Lung (tissue), 12 donors: ENCODE measurements around the gene SLC35E1. TPM values are rescaled to one million over a fixed set of nuclear protein-coding genes. Genes with fewer than 3 reads are reported as not detected.

Experiments used
- ATAC-seq: fragments of 200-7000 bp; cut with Tn5 transposase; one replicate; pipeline ENCODE4 v1.9.1; 2020; ENCODE audit warnings: moderate number of reproducible peaks; ENCODE audit not compliant: insufficient read depth, low FRiP score
- DNase-seq, 3 donors: peaks; one replicate each; pipeline ENCODE4 v3.0.0-alpha.2; 2013 to 2017
- H3K27ac ChIP-seq, 2 donors: one replicate each; pipeline ENCODE4 v1.5.1; 2013; ENCODE audit warnings: mild to moderate bottlenecking in 2 of 2, moderate library complexity in 2 of 2, control low read depth in 1 of 2, inconsistent platforms in 1 of 2, low read depth in 1 of 2, low read length in 1 of 2
- H3K27me3 ChIP-seq, 3 donors: one replicate each; pipeline ENCODE4 v1.5.1; 2013; ENCODE audit warnings: low read length in 2 of 3; ENCODE audit not compliant: control insufficient read depth in 3 of 3, insufficient read depth in 3 of 3
- H3K36me3 ChIP-seq, 4 donors: one replicate each; pipeline ENCODE4 v1.5.1; 2013; ENCODE audit warnings: low read length in 4 of 4, mild to moderate bottlenecking in 1 of 4, moderate library complexity in 1 of 4; ENCODE audit not compliant: control insufficient read depth in 4 of 4, insufficient read depth in 4 of 4
- H3K4me1 ChIP-seq, 5 donors: one replicate each; pipeline ENCODE4 v1.5.1; 2013; ENCODE audit warnings: low read length in 5 of 5, mild to moderate bottlenecking in 2 of 5, moderate library complexity in 1 of 5; ENCODE audit not compliant: control insufficient read depth in 5 of 5, insufficient read depth in 5 of 5
- H3K4me3 ChIP-seq: one replicate; pipeline ENCODE4 v1.5.1; 2013; ENCODE audit warnings: mild to moderate bottlenecking, control low read depth, moderate library complexity
- H3K9ac ChIP-seq, 2 donors: one replicate each; pipeline ENCODE4 v1.5.1; 2013; ENCODE audit warnings: low read length in 2 of 2, control low read depth in 1 of 2; ENCODE audit not compliant: insufficient read depth in 1 of 2
- H3K9me3 ChIP-seq, 4 donors: one replicate each; pipeline ENCODE4 v1.5.1; 2013; ENCODE audit warnings: low read length in 3 of 4, mild to moderate bottlenecking in 1 of 4, moderate library complexity in 1 of 4; ENCODE audit not compliant: control insufficient read depth in 4 of 4, insufficient read depth in 3 of 4
- WGBS, 2 donors: extraction: QIAGEN DNeasy Blood & Tissue Kit; methylation state at CpG; one replicate each; pipeline ENCODE4 v1.1.7; 2013; 5-methylcytosine and 5-hydroxymethylcytosine counted together
- polyA plus RNA-seq, 2 donors: library from polyadenylated mRNA; stranded (reverse); fragments of 200-250 nt; gene quantifications; one replicate each; pipeline ENCODE4 v1.2.1, GENCODE V29; 2013
- total RNA-seq, 2 donors: library from RNA; depleted of rRNA in 1 of 2; stranded (reverse); fragments of >200 nt in 1 of 2; gene quantifications; one replicate each; pipeline ENCODE4 v1.2.1, GENCODE V29; 2014 to 2021
- TF ChIP-seq, protein P1 (sequence below): IDR thresholded peaks from 2 replicates; pipeline ENCODE4 v1.5.1; 2012; ENCODE audit warnings: mild to moderate bottlenecking; ENCODE audit errors: control extremely low read depth, extremely low read depth
- donor health status: control.
- donor health status: control.
- donor health status: Bipolar disorder and iron deficiency.
- donor health status: healthy.
- donor health status: DM: yes; HTN: yes; CAD: no.

The SLC35E1 gene
- total and polyA plus RNA-seq, 4 donors: 24.9 to 58.1 (median 33.3) TPM

- Histone ChIP-seq H3K4me1 (peaks cover 0 to 36% (median 2%) of the 10 kb centered on the region in 5 donors), H3K27me3 (no peaks in the 10 kb centered on the region), H3K36me3 (peaks cover 0 to 3% (median under 1%) of the 10 kb centered on the region in 4 donors), H3K9me3 (no peaks in the 10 kb centered on the region), H3K4me3 (no peak overlapping the region), H3K27ac (no peak overlapping the region), H3K9ac (no peak overlapping the region)
- TF ChIP-seq, protein P1, sequence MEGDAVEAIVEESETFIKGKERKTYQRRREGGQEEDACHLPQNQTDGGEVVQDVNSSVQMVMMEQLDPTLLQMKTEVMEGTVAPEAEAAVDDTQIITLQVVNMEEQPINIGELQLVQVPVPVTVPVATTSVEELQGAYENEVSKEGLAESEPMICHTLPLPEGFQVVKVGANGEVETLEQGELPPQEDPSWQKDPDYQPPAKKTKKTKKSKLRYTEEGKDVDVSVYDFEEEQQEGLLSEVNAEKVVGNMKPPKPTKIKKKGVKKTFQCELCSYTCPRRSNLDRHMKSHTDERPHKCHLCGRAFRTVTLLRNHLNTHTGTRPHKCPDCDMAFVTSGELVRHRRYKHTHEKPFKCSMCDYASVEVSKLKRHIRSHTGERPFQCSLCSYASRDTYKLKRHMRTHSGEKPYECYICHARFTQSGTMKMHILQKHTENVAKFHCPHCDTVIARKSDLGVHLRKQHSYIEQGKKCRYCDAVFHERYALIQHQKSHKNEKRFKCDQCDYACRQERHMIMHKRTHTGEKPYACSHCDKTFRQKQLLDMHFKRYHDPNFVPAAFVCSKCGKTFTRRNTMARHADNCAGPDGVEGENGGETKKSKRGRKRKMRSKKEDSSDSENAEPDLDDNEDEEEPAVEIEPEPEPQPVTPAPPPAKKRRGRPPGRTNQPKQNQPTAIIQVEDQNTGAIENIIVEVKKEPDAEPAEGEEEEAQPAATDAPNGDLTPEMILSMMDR: no peak
- 73 to 77% methylated on average over 8 of the region's 8 CpGs for WGBS, 2 donors
- DNase-seq: no peak
- no peak for ATAC-seq
Measured at GRCh38 chr19:16595097-16595496, 22.9 kb upstream of the SLC35E1 start.

DNA sequence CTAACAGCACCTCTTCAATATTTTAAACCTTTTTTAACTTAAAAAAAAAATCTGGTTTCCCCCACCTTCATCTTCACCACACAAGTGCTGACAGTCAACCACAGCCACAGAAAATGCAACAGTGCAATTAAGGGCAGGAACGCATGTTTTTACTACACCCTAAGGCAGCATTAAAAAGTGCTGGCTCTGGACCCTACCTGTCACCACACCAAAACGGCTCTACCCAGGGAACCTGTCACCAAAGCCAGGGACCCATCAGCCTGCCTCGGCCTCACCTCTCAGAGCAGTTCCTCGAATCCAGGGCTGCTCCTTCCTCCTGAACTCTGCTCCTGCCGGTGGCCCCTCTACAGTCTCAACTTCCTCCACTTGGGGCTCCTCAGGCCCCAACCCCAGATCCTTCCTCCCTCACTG lies 22.5 kb upstream of the SLC35E1 start:
- Histone ChIP-seq H3K9ac (no peak overlapping the region), H3K27me3 (no peaks in the 10 kb centered on the region), H3K9me3 (no peaks in the 10 kb centered on the region), H3K27ac (no peak overlapping the region), H3K4me3 (no peak overlapping the region), H3K36me3 (peaks cover 0 to 3% (median under 1%) of the 10 kb centered on the region in 4 donors), H3K4me1 (peaks cover 0 to 40% (median 3%) of the 10 kb centered on the region in 5 donors)
- no peak for ATAC-seq
- TF ChIP-seq, protein P1: no peak
- 27 to 67% methylated on average over 5 of the region's 5 CpGs for WGBS, 2 donors
- no peak for DNase-seq

- Histone ChIP-seq H3K9me3 (no peaks in the 10 kb centered on the region), H3K4me3 (no peak overlapping the region), H3K9ac (no peak overlapping the region), H3K36me3 (peaks cover 0 to 3% (median under 1%) of the 10 kb centered on the region in 4 donors), H3K27ac (no peak overlapping the region), H3K27me3 (no peaks in the 10 kb centered on the region), H3K4me1 (peaks cover under 1 to 42% (median 7%) of the 10 kb centered on the region in 5 donors)
- no peak for DNase-seq
- no peak for ATAC-seq
- 27 to 44% methylated on average over 10 of the region's 10 CpGs for WGBS, 2 donors
- TF ChIP-seq, protein P1: no peak
Measured at GRCh38 chr19:16594131-16594586, 21.9 kb upstream of the SLC35E1 start.

DNA sequence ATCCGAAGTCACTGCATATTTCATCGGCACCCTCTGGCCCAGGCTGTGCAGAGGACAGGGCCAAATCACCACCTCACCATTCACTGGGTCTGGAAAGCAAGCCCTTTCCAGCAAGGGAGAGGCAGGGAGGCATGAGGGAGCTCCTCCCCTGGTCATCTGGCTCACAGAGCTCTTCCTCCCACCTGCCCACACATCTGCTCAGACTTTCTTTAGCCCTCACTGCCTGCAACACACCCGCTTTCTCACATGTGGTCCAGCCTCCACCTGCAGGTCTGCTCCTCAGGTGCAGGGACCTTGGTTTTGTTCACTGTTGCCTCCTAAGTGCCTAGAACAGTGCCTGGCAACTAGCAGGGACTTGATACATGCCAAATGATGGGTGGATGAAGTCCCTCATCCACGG lies 21.0 kb upstream of the SLC35E1 start:
- no peak for ATAC-seq
- 93% methylated on average over 4 of the region's 4 CpGs for WGBS, 2 donors
- peaks cover 5 to 48% (median 16%) of the 10 kb centered on the region in 5 donors for H3K4me1 ChIP-seq

More for the DNA sequence above, 21.0 kb upstream of the SLC35E1 start:
- TF ChIP-seq, protein P1: no peak
- no peaks in the 10 kb centered on the region for H3K9me3 ChIP-seq
- no peaks in the 10 kb centered on the region for H3K27me3 ChIP-seq
- no peak overlapping the region for H3K4me3 ChIP-seq
- H3K9ac ChIP-seq: no peak overlapping the region
- H3K27ac ChIP-seq: peak overlapping the region in 1 of 2 donors; percentile 17
- peaks cover 0 to 3% (median under 1%) of the 10 kb centered on the region in 4 donors for H3K36me3 ChIP-seq
- DNase-seq: no peak
